Measurements from ENCODE around the gene TPCN2.

TPCN2 gene

DNA sequence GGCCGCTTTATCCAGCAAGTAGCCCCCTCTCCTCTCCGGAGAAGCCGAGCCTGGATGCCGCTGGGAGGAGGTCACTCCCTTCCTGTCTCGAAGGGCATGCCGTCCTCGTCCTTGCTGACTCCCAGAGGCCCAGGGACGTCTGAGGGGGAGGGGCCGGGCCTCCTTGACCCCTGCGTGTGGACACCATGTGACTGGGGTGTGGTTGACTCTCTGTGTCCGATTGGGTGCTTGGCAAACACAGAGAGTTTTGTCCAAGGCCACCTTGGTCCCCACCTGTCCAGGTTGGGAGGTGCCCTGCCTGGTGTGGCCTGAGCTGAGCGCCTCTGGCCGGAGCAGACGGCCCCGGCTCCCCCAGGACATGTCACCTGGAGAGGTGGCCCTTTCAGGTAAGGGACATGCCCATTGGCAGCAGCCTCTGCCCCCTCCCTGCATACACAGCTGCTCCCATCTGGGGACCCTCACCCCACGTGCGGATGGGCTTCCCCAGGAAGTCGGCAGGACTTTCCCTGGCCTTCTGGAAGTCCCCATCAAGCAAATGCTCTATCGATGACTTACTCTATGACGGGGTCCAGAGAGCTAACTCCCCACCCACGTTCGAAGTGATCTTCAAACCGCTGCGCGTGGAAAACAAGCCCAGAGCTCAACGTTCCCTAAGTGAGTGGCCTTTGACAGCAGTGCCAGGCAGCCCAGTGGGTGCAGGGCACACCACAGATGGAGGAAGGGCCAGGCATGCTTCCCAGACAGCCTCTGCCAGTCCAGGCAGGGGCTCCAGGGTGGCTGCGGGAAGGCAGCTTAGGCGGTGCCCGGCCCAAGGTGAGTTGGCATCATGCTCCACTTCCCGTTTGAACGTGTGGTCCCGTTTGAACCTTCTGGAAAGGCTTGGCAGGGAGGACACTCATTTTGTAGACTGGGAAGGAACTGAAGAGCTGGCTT, 106.8 kb downstream of the TPCN2 start, which contains the start of gene SMIM38:
SMIM38 (plus strand) TSS at position 634 of the 933 bp plus-strand sequence. CDS start 1,912 bp downstream, outside the sequence.
- no peak for DNase-seq

DNA sequence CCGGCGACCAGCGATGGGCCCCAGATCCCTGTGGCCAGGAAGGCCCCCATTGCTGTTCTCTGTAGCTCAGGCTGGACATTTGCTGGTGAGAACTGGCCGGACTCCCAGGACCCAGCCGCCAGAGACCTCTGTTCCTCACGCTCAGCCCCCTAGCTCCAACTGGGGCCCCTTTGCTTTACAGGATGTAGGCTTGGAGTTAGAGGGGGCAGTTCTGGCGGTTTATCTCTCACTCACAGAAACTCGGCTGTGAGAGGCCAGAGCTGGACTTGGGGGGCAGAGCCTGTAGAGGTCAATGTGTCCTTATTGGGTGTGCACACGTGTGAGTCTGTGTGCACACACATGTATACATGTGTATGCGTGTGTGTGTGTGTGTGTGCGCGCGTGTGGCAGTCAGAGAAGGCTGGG, 107.5 kb downstream of the TPCN2 start:
- no peak for DNase-seq

DNA sequence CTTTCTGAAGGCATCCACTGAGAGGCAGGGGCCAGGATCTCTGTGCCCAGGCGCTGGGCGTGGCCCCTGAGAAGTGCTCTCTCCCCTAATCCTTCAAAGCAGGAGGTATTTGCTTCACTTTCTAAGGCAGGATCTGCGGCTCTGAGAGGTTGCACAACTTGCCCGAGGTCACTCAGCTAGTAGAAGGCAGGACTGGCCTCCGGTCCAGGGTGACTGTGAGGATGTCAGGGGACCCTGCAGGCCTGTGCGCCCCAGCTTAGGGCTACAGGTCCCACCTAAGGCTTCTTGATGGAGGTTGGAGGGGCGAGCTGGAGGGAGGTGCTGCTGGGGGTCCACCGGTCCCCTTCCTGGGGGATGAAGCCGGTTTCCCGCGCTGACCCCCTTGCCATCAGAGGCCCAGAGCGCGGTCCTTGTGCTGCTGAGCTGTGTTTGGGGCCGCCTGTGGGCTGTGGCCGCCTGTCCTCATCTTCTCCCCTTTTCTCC, 108.0 kb downstream of the TPCN2 start:
- no peak for DNase-seq

DNA sequence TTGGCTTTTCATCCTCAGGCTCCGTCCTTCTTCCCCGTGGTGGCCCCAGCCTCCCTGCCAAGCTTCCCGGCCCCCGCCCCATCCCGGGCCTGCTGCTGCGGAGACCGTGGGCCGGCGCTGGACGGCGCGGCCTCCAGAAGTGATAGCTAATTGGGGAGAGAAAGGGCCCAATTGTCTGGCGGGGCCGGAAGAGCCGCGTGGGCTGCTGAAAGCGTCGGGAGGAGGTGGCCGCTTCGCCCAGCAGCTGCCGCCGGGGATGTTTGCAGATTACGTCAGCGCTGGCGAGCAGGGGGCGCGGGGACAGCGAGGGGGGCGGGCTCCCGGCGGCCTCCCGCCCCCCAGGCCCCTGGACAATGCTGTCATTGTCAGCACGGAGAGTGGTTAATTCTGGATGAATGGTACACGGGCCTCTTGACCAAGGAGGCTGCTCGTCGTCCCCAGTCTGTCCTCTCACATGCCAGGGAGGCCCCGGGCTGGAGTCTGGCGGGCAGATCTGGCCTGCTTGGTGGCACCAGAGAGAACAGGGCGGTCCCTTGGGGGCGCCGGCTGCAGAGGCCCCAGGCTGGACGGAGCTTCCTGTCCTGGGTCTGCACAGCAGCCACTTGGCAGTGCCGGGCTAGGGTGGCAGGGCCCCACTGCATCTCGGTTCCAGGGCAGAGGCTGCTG, 108.6 kb downstream of the TPCN2 start:
- no peak for DNase-seq

DNA sequence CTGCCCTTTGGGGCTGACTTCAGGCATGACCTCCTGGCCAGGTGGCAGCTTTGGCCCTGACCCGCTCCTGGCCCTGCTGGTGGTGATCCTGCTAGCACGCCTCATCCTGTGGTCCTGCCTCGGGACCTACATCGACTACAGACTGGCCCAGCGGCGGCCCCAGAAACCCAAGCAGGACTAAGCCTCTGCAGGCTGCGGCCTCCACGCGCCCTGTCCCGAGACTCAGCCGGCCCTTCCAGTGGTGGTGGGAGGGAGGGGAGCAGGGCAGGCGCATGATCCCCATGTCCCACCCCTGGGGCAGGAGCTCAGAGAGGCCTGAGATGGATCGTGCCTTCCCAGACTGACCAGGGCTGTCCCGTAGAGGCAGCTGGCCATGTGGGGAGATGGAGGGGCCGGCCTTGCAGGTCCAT, 109.1 kb downstream of the TPCN2 start:
- no peak for DNase-seq

DNA sequence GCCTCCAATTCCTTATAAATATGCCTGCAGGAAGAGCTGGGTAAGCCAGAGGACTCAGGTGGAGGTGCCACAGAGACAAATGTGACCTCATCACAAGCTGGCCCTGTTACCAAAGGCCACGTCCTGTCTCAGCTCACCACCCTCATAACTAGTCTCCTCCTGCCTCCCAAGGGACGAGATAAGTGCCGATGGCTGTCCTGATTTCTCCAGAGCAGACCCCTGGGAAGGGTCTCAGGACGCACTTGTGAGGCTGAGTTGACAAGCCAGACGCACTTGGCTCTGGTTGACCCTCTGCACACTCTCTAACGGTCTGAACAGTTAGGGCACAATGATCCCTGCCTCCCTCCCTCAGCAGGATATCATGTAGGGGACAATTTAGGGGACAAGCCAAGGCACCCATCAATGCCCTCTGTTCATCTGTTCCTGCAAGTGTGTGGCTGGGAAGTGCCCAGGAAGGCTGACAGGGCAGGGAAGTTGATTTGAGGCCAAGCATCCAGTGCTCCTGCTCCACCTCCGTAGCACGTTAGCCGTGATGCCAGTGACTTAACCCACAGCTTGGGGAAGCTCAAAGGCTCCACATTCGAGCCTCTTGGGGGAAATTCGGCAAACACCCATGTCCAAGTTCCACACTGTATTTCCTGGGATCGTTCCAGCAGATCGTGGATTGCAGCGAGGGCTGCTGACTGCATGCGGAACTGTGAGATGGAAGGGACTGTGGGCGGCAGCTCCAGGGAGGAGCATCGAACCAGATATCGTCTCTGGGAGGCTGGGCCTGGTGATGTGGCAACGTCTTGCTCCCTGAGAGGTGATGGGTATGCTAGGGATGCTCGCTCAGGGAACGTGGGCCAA, 109.8 kb downstream of the TPCN2 start:
- DNase-seq, result no peak

DNA sequence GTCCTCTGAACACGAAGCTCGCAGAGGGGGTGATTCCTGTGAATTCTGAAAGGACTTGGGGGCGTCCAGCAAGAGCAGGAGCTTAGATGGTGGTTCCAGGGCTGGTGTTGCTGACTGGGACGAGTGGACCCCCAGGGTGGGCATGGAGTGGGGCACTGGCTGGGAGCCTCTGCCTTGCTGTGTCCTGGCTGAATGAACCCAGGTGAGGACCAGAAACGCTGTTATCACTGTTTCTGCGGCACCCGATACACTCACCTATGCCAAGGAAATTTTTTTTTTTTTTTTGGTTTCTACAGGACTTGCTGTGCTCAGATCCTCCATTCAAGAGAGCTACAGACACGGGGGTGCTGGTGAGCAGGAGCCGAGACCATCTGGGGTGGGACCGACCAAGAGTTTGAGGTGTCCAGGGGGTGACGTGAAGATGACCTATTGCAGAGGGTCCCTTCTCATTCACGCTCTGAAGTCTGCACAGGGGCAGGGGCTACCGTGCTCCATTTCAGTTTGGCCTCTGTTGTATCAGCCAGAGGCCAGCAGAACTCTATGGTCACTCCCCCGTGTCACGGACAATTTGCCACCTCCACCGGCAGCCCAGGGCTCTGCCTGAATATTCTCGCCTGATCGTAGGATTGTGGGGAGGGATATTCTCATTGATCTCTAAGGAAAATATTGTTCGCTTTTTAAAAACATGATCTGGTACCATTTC, 110.6 kb downstream of the TPCN2 start:
- no peak for DNase-seq

DNA sequence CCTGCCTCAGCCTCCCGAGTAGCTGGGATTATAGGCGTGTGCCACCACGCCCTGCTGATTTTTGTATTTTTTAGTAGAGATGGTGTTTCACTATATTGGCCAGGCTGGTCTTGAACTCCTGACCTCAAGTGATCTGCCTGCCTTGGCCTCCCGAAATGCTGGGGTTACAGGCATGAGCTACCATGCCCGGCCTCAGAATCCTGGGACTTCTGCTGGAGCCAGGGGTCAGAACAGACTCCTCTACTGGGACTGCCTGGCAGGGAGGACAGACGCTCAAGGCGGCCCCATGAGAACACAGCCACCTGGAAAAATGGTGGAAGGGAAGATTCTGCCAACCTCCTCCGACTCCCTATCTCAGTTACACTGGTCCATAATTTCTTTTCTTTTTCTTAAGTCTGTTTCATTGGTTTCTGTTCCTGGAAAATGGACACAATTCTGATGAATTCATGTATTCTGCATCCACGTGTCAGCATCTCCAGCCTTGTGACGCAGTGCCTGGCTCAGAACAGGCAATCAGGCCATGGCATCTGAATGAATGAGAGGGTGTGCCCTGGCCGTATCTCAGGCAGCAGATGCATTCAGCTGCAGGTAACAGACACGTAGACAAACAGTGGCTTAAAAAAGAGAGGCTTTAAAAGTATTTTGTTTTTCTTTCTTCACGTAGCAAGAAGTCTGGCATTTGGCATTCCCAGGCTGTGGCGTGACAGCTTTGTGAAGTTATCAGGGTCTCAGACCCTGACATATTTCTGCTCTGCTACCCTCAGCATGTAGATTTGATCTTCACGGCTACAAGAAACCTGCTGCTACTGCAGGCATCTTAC, 111.8 kb downstream of the TPCN2 start:
- no peak for DNase-seq

DNA sequence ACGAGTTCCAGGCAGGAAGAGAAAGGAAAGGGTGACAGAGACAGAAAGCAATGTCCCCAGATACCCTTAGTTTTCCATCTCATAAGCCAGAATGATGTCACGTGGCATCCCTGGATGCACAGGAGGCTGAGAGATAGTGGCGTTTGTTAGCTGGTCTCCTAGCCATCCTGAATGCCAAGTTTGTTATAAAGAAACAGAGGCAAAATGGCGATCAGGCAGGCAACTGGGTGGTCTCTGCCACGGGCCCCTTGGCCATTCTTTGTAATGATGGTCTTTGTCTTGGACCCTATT, 112.3 kb downstream of the TPCN2 start:
- DNase-seq, result no peak

DNA sequence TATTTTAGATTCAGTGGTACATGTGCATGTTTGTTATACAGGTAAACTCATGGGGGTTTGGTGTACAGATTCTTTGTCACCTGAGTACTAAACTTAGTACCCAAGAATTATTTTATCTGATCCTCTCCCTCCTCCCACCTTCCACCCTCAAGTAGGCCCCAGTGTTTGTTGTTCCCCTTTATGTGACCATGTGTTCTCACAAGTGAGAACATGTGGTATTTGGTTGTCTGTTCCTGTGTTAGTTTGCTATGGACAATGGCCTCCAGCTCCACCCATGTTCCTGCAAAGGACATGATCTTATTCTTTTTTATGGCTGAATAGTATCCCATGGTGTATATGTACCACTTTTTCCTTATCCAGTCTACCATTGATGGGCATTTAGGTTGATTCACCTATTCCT, 113.8 kb downstream of the TPCN2 start:
- DNase-seq, result no peak

DNA sequence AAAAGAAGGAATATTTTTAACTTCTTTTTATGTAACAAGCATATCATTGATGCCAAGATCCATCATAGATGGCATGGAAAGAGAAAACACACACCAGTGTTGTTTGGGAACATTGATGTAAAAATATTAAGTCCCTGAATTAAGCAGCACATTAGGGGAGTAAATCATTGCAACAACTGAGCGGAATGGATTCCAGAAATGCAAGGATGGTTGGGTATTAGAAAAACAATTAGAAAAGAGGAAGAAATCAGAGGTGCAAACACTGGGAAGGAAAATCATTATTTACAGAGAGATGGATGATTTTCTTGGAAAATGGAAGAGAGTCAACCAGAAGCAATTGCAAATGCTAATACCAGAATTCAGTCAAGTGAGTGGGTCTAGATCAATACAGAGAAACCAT, 115.1 kb downstream of the TPCN2 start:
- no peak for DNase-seq

DNA sequence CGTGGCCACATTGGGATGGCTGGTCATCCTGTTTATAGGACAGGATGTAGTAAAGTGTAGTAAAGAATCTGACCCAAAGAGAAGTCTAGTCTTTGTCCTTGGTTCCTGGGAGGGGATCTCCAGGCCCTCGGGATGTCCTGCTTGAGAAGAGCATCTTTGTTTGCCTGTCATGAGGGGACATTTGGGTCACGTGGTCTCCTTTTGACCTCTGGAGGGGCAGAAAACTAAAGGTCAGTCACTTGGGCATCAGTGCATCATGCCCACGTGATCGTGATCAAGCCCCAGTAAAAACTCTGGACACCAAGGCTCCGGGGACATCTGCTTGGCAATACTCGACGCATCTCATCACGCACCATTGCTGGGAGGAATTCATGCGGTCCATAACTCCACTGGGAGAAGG, 116.1 kb downstream of the TPCN2 start:
- no peak for DNase-seq

DNA sequence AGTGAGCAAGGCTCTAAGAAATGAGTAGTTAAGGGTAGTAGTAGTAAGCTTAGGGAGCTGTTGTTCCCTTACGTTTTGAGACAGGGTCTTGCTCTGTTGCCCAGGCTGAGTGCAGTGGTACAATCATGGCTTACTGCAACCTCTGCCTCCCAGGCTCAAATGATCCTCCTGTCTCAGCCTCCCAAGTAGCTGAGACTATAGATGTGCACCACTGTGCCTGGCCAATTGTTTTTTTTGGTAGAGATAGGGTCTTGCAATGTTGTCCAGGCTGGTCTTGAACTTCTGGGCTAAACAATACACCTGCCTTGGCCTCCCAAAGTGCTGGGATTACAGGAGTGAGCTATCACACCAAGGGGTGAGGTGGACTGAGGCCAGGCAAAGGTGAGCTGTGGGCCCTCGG, 117.0 kb downstream of the TPCN2 start:
- no peak for DNase-seq

DNA sequence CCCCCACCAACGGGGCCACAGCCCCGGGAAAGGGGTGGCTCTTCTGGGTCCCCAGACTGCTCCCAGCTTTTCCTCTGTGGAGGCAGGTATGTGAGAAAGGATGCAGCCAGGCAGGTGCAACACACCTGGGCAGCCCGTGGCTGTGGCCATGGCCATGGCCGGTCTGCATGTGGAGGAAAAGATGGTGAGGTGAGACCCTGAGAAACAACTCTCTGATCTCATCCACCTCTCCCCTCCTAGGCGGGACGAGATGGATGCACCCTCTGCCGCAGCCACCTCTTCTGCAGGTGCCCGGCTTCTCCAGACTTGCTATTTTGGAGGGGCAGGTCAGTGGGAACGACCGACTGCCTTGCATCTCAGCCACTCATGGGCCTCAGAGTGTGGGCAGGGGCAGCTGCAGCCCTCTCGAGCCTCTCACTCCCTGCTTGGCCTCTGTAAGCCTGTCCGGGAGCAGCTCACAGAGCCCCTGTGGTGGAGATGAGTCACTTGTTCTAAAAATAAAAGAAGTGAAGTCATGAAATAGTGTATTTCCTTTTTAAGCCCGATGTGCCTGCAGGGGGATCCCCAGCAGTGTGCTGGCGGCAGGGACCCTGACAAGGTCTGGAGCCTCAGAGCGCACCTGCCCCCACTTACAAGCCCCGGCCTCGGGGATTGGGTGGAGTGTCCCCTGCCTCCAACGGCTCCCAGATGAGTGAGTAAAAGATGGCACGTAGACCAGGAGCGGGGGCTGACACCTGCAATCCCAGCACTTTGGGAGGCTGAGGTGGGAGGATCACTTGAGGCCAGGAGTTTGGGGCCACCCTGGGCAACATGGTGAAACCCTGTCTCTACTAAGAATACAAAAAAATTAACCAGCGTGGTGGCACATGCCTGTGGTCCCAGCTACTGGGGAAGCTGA, 117.7 kb downstream of the TPCN2 start:
- DNase-seq, result no peak

DNA sequence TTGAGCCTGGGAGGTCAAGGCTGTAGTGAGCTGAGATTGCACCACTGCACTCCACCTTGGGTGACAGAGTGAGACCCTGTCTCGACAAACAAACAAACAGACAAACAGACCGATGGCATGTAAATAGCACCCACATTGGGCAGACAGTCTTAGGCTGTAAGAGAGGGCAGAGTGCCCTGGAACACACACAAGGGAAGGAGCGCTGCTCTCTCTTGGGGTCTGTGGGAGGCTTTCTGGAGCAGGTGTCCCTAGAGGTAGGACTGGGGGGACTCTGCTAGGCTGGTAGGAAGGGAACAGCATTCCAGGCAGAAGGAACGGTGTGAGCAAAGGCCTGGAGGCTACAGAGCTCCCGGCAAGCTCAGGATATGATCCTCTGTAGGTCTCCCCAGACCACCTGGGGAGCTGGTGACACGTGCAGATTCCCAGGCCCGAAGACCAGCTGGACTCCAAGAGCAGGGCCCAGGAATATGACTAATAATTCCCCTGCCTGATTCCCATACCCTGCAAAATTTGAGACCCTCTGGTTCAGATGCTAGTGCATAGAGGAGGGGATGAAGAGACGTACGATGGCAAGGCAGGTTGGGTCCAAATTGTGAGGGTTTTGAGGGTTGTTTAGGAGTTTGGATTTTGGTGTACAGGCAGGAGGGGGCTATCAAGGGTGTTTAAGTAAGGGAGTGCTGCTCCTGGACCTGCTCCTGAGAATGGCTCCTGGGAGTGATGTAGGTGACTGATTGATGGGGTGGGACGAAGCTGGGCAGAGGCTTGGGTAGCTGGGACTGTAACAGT, 118.6 kb downstream of the TPCN2 start:
- DNase-seq, result no peak

DNA sequence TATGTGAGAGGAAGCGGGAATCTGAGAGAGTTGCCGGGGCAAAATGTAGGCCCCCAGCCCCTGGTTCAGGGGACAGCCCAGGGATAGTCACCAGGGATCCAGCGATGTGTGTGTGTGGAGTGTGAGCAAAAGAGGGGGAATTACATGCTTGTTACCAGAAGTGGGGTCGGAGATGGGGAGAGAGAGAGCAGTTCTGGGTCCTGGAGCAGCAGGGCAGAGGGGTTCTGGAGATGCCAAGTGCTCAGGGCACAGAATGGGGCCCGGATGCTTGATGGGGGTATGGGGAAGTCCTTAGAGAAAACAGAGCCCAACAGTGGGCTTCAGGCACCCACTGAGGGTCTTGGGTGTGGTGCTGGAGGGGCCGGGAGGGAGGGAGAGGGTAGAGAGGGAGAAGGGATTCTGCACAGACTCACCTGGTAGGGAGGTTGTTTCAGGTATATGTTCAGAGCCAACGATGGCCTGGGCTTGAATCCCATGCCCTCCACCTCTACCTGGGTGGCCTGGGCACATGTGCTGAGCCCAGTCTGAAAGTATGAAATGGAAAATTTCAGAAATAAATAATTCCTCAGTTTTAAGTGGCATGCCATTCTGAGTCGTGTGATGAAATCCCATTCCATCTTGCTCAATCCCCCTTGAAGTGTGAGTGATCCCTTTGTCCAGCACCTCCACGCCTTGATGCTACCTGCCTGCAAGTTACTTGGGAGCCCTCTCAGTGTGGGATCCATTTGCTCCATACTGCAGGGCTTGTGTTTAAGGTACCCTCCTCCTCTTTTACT, 119.4 kb downstream of the TPCN2 start:
- DNase-seq, result no peak

DNA sequence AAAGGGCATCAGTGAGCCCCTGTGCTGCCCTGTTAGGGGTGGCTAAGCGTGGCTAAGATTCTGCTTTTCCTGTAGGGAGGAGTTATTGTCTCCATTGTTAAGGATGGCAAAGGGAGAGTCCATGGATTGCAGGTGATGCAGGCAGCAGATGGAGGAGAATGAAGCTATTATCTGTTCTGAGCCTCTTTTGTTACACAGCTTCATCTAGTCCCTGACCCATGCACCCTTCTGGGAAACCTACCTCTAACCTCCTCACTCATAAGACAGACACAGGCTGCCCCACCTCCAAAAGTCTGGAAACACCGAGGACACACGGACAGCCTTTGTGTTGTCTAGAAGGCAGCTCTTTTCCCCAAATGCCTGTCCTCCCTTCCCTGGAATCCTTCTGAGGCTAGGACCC, 120.7 kb downstream of the TPCN2 start:
- DNase-seq, result no peak

DNA sequence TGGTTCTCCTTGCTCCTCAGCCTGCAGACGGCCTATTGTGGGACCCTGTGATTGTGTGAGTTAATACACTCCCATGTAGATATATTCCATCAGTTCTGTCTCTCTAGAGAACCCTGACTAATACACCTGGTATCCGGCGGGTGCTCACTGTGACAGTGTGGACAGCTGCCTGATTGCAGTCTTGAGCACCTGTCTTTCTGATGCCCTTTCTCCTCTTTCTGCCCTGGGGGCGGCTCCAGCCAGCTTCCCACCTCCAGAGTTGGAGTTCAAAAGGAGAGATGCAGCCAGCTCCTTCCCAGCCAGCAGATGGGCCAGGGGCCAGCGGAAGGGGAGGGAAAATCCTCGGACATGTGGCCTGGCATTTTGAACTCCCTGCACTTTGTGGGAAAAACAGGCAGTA, 122.0 kb downstream of the TPCN2 start:
- no peak for DNase-seq

All from NCI-H187 (cell line).